HG02610 (cell line): ENCODE results near the gene B4GALNT3.
"Not testable (repeated sequence)": the region's sequence is repeated elsewhere in the genome, so short reads cannot be mapped to it uniquely, and the experiment has no call there.

Experiments
- ATAC-seq: cut with Tn5 transposase; IDR thresholded peaks from one replicate; pipeline ENCODE4 v1.9.1; 2021; ENCODE audit warnings: mild to moderate bottlenecking, moderate library complexity; ENCODE audit not compliant: unreplicated experiment

B4GALNT3 gene

DNA sequence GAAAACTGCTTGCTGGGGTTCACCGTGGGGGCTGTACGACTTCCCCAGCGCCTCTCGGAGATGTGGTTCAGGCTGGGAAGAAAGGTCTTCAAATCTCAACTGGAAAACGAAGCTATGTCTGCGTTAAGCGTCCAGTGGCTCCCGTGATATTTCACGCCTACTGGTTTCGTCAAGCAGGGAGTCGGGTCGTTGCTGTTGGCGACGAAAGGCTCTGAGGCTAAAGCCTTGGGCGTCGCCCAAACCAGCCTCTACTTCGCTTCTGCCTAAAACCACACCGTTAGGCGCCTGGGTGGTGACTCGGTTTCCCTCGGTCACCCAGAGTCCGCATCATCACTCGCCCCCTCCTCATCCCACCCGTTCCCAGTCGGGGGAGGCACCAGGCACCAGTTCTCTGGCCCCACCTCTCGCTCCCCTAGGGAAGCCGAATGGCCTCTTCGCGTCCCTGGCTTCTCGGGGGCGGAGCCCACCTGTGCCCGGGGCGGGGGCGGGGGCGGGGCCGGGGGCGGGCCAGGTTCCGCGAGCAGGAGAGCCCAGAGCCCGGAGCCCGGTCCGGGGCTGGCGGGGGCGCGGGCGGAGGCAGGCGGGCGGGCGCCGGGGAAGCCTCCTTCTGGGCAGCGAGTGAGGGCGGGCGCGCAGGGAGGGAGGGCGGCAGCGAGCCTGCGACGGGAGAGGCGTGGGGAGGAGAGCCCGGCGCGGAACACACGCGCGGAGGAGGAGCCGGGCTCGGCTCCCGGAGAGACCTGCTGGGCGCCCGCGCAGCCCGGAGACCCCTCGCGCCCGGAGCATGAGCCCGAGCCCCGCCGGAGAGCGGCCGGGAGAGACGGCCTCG, at the start of gene B4GALNT3:
TSS of gene B4GALNT3 (plus strand) at position 510 of the 829 bp plus-strand sequence. CDS start 438 bp downstream, outside the sequence.
- ATAC-seq, result no peak

DNA sequence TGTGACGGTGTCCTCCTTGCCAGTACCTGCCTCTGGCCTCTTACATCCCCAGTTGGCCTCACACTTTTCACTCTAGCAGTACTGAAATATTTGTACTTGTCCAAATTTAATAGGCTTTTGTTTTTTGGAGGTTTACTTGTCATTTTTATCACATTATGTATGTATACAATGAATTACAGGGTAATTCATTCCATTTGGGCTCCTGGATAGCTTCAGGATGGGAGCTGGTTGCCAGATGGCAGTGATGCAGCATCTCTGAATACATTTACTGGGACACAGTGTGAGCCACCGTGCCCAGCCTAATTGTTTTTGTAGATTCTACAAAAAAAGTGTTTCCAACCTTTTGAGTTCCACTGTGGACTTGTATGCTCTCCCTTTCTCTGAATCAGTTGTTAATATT, 44.9 kb upstream of the B4GALNT3 start:
- ATAC-seq, result no peak

DNA sequence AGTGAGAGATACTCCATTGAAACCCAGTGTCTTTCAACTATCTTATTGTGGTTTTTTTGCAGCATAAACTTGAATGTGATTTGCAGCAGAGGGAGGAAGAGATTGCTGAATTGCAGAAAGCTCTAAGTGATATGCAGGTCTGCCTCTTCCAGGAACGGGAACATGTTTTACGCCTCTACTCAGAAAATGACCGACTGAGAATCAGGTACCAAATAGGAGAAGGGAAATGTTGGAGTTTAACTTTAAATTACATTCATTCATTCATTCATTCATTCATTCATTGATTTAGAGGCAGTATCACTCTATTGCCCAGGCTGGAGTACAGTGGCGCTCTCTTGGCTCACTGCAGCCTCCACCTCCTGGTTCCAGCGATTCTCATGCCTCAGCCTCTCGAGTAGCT, 41.3 kb upstream of the B4GALNT3 start:
- no peak for ATAC-seq

DNA sequence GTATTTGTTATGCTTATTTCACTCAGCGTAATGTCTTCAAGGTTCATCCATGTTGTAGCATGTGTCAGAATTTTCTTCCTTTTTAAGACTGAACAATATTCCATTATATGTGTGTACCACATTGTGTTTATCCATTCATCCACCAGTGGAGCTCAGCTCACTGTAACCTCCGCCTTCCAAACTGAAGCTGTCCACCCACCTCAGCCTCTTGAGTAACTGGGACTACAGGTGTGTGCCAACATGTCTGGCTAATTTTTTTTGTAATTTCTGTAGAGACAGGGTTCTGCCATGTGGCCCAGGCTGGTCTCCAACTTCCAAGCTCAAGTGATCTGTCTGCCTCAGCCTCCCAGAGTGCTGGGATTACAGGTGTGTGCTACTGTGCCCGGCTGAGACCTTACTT, 37.2 kb upstream of the B4GALNT3 start:
- ATAC-seq, result no peak

DNA sequence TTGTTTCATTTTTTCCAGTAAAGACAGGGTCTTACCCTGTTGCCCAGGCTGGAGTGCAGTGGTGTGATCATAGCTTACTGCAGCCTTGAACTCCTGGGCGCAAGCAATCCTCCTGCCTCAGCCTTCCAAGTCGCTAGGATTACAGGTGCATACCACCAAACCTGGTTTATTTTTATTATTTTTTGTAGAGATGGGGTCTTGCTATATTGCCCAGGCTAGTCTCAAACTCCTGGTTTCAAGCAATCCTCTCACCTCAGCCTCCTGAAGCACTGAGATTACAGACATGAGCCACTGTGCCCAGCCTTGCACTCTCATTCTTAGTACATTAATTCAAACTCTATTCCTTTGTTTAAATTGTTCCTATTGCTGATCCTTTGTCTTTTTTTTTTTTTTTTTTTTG, 24.0 kb upstream of the B4GALNT3 start:
- ATAC-seq, result not testable (repeated sequence)

DNA sequence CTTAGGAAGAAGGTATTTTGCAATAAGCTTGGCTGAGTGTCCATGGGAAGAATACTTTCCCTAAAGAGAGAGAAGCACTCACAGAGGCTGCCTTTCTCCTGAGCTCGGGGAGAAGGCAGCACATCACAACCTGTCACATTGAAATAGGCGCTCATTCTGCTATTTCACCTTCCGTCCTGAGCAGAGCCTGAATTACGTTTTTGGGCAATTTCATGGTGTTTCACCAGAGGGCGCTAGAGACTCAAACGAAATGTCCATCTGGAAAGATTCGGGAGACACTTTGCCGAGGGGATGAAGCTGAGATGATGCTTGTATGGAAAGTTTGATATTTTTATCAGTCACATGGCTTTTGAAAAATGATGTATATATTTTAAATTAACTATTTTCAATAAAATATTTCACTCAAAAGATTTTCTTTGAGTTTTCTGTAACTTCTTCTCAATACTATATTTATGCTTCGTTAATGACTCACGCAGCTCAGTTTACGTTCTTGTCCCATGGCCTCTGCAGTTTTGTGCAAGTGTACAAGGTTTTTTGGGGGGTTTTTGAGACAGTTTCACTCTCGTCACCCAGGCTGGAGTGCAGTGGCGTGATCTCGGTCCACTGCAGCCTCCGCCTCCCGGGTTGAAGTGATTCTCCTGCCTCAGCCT, 17.4 kb upstream of the B4GALNT3 start:
- no peak for ATAC-seq

DNA sequence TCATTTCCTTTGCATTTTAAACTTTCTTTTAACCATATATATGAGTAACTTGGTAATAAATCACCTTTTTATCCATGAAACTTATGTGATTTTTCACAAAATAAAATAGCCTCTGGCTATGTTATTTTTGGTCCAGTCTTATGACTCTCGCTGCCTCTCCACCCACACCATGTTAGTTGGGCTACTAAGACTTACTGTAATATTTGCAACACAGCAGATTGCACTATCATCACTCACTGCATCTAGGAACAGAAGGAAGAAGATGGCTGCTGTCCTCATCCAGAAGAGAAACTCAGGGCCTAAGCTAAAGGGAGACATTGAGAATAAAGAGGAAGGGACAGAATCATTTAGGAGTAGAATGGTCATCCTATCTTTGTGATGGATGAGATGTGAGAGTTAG, 12.6 kb upstream of the B4GALNT3 start:
- ATAC-seq, result no peak

DNA sequence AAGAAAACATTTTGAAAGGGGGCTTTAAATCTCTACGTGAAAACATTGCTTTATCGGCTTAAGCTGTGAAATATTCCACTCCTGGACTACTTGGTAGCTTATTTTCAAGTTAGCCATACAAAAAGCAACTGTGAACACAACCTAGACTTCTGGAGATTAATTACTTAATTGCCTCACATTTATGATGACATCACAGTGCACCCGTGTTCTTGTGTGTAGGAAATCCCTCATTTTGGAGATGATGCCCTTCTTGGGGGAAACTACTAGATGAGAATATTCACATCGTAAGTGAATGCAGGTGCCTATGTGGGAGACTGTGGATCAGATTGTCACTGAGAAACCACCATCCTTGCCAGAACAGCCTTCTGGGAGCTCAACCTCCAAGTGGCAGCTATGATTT, 10.5 kb upstream of the B4GALNT3 start:
- ATAC-seq, result no peak

DNA sequence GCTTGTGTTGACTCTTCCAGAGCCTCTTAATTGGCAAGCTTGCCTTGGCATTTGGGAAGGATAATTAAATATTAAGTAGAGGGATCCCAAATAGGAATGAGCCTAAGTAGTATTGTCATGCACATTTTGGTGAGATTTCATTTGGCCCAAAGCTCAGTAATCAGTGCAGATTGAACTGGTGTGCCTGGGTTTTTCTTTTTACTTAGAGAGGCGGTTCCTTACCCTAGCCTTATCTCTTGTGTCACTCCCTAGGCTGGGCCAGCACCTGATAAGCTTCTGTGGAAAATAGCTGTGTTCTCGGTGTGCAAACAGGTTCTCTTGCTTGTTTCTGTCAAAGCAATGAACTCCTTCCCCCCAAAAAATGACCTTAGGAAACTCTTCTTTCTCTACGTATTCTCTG, 9.3 kb upstream of the B4GALNT3 start:
- ATAC-seq, result no peak

DNA sequence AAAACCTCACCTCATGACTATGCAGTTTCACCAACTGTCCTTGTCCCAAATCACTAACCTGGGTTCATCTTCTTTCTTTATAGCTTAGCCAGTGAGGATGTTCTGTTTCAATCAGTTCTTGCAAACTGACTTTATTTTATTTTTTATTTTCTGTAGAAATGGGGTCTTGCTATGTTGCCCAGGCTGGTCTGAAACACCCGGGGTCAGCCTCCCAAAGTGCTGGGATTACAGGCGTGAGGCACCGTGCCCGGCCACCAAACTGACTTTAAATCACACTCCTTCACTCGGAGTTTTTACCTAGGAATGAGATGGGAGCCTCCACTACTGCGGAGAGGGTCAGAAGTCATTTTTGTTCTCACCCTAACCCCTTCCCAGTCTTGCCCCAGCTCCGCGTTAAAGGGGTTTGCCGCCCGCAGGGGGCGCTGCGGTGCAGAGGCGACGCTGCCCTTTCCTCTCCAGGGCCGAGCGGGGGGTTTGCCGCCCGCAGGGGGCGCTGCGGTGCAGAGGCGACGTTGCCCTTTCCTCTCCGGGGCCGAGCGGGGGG, 7.0 kb upstream of the B4GALNT3 start:
- no peak for ATAC-seq

DNA sequence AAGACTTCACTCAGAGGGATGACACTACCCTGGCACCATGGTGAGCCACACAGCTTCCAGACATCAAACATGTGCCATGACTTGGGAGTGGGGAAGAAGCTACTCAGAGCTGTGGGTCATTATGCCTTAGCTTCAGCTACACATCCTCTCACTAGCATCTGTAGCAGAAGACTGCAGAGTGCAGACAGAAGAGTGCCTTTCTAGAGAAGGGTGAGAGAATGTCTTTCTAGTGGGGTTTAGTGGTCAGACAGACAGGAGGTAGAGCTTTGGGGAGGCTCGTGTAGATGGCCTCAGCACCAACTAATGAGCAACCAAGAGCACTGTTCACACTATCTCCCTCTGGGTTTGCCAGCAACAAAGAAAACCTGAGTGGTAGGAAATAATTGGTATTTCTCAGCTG, 4.9 kb upstream of the B4GALNT3 start:
- no peak for ATAC-seq

DNA sequence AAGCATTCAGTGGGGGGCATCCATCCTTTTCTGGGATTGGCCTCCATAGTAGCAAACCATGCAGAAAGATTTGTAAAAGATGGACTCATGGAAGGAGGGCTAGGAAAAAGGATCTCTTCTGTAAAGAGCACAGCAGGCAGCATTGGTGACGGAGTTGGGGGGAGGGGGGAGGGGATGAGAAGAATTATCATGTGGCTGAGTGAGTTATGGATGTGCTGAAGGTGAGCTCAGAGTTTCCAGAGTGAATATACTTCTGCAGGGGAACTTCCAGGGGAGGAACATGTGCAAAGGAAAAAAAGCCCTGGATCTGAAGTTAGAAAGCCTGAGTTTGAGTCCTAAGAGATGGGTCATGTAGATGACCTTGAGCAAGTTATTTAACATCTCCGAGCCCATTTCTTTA, 3.9 kb upstream of the B4GALNT3 start:
- no peak for ATAC-seq

DNA sequence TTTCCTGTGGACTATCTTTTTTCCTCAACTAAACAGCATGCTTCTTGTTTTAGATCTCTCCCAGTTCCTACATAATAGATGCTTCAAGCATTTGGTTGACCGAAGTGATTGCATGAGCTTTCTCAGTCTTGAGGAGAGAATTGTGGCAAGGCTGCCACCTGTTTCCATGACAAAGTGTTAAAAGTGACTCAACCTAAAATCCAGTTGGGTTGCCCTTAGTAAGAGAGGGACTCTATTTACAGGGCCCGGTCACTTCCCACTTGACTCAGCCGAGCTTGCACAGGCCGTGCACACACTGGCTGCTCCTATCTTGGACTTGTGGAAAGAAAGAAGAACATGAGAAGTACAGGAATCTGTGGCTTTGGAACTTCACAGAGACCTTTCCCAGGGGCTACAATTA, 2.1 kb upstream of the B4GALNT3 start:
- no peak for ATAC-seq

DNA sequence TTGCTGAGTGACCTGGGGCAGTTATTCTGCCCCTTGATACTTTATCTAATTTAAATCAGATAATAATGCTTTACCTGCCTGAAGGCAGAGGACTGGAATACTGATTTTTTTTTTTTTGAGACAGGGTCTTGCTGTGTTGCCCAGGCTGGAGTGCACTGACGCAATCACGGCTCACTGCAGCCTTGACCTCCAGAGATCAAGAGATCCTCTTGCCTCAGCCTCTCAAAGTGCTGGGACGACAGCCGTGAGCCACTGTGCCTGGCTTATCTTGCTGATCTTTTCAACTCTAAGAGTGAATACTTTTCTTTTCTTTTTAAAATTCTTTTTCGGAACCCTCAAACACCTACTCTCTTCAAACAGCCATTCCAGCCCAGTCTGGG, 699 bp upstream of the B4GALNT3 start:
- no peak for ATAC-seq

DNA sequence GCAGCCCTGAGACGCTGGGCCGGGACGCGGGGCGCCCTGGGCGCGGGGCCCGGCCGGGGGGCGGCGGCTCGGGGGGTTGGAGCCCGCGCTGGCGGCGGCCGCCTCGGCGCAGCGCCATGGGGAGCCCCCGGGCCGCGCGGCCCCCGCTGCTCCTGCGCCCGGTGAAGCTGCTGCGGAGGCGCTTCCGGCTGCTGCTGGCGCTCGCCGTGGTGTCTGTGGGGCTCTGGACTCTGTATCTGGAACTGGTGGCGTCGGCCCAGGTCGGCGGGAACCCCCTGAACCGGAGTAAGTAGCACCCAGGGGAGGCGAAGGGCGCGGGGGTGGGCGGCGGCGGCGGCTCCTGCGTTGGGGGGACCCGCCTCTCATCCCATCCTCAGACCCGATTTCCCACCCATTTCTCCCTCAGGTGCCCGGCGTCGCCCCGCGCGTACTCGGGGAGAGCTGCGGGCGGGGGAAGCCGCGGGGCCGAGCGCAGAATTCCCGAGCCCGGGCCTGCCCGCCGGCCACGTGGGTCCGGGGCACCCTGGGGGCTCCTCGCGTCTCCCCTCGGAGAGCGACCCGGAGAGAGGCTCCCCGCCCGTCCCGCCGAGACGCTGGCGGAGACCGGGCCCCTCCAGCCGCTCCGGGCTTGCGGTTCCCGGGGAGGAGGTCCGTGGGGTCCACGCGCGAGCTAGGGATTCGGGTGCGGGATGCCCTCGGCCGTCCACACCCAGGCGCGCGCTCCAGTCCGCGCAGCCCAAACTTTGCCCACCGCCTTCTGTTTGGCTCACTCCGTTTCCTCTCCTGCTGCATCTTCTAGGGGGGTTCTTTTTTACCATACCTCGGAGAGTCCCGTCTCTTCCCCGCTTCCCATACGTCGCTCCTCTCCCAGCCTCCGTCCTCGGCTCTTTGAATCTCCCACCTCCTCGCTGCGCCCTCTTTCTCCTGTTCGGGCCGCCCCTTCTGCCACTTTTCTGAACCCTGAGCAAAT, 807 bp downstream of the B4GALNT3 start:
- no peak for ATAC-seq

DNA sequence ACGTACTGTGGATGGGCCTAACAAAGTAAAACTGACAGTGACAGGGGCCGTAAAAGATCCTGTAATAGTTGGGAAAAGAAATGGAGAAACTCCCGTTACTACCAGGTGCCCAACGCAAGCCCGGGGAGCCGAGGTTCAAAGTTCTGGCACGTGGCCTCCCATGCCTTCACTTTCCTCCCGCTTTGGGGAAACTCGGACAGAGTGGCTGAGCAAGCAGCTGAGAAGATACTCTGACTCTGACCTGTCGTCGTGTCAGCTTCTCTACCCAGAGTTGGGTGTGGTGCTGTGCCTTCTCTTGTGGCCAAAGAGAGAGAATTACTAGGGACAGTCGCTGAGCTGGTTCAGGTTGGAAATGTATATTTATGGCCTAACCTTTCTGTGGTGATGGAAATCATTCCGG, 1.7 kb downstream of the B4GALNT3 start:
- no peak for ATAC-seq

DNA sequence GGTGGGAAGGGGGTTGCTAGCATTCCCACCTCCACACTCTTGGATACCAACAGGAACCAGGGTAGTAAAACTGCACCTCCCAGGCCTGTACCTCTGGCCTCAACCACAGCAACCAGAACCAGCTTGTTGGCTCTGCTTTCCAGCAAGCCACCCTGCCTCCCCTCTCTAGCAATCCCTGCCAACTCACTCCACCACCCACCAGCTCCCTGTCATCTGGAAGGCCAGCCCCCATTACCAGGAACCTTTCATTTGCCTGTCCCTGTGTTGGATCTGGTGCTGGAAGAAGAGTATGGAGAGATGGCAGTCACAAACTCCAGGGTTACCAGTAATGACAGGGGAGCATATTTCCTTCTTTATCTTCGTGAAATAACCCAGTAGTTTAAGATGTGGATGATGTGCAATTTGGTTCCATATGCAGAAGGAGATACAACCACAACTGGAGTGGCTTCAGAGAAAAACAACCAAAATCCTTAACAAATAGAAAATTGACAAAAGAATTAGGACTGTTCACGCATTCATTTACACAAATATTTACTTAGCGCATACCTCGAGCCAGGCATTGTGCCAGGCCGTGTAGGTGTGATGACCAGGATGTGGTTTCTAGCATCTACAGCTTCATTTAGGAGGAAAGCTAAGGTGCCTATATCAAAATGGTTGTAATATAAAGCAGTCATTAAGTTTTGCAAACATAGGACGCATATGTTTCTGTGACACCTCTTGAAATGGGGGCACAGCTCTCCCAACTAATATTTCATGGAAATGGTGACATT, 3.4 kb downstream of the B4GALNT3 start:
- no peak for ATAC-seq

DNA sequence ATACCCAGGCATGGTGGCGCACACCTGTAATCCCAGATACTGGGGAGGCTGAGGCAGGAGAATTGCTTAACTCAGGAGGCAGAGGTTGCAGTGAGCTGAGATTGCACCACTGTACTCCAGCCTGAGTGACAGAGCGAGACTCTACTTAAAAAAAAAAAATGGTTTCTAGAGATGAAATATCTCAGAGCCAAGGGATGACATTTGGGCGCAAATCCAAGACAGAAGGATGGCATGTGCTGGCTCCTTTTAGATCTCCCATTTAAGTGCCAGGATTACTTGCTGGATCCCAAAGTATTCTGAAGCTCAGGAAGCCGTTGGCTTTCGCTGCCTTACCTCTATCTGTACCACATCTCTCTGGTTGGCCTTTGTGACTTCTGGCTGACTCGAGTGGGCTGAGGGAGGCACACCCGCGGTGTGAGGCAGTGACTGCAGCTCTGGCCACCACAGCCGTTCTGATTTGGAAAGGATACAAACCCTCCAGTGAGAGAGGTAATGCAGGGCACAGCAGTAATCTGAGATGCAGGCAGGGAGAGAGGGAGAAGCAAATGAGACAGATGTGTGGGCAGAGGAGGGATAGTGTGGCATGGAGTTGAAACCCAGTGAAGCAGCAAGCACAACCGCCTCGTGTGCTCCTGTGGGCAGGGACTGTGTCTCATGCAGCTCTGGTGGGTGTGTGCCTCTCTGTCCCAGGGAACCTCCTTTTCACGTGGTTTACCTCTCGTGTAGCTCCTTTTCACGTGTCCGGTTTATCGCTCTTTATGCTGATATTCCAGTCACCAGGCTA, 4.9 kb downstream of the B4GALNT3 start:
- ATAC-seq, result no peak

DNA sequence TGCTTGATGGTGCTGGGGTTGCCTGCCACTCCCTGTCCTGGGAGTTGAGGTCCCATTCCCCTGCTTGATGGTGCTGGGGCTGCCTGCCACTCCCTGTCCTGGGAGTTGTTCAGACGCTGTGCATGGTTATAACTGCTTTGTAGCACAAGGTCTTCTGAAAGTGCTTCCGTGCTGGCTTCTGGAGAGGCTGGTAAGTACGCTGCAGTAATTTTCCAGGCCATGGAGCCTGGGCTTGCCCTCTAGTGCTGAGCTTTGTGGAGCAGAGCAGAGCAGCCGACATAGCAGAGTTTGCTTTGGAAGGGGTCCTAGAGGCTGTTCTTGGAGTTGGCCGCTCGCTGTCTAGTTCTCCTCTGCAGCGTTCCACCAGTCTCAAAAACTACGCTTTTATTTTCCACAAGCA, 6.3 kb downstream of the B4GALNT3 start:
- ATAC-seq, result no peak

DNA sequence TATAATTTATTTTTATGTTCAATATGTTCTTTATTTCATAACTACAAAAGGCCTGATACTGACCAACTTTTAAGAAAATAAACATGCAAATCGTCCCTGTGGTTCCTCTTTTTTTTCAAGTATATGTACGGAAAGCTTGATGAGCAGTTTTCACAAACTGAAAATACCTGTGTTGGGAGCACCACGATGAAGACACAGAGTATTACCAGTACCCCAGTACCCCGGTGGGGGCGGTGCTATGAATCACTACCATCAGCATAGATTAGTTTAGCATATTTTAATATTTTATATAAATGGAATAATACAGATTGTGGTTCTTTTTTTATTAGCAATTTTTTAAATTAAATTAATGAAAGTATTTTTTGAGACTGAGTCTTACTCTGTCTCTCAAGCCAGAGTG, 7.0 kb downstream of the B4GALNT3 start:
- no peak for ATAC-seq
